Calu3 (cell line): Measurements from ENCODE around the gene FLG. TPM values are rescaled to one million over a fixed set of nuclear protein-coding genes. Genes with fewer than 3 reads are reported as not detected.

ENCODE experiments used
- Bru-seq: library from RNA; stranded (reverse); fragments of 400-500 nt; gene quantifications from one replicate; lab custom pipeline; 2021; lab: Mats Ljungman, UMichigan
- BruChase-seq, 2 experiments: library from RNA; stranded (reverse); fragments of 400-500 nt; gene quantifications; one replicate each; lab custom pipeline; 2021; lab: Mats Ljungman, UMichigan
- BruUV-seq: library from RNA; stranded (reverse); fragments of 400-500 nt; replicated peaks from 2 replicates; lab custom pipeline; 2021; lab: Mats Ljungman, UMichigan
- CTCF ChIA-PET: fragments of 300-600 bp; sonication (Branson Sonifier 250); formaldehyde crosslinking; loops from one replicate; lab custom pipeline; 2022; ENCODE audit warnings: antibody characterized with exemption; lab: Charles Lee
- DNase-seq: peaks from one replicate; pipeline ENCODE4 v3.0.0; 2022
- H3K27ac Mint-ChIP-seq: one replicate; pipeline ENCODE4 v1.8.0; 2022; ENCODE audit warnings: mixed read lengths; ENCODE audit not compliant: unreplicated experiment
- H3K27me3 Mint-ChIP-seq: one replicate; pipeline ENCODE4 v1.8.0; 2022; ENCODE audit warnings: mixed read lengths; ENCODE audit not compliant: unreplicated experiment
- H3K36me3 Mint-ChIP-seq: one replicate; pipeline ENCODE4 v1.8.0; 2022; ENCODE audit warnings: mild to moderate bottlenecking, moderate library complexity, mixed read lengths; ENCODE audit not compliant: insufficient read depth, unreplicated experiment
- H3K4me1 Mint-ChIP-seq: one replicate; pipeline ENCODE4 v1.8.0; 2022; ENCODE audit warnings: mild to moderate bottlenecking, low read depth, mixed read lengths; ENCODE audit not compliant: unreplicated experiment
- H3K4me3 Mint-ChIP-seq: one replicate; pipeline ENCODE4 v1.8.0; 2022; ENCODE audit warnings: mild to moderate bottlenecking, low read depth, moderate library complexity, mixed read lengths; ENCODE audit not compliant: unreplicated experiment
- H3K9me3 Mint-ChIP-seq: one replicate; pipeline ENCODE4 v1.8.0; 2022; ENCODE audit warnings: low read depth, mixed read lengths; ENCODE audit not compliant: unreplicated experiment
- CTCF ChIP-seq: fragments of 200-600 bp; IDR thresholded peaks from one replicate; pipeline ENCODE4 v1.8.0; 2022; ENCODE audit warnings: antibody characterized with exemption; ENCODE audit not compliant: unreplicated experiment
- intact Hi-C: fragments of 100-400 bp; cut with micrococcal nuclease; formaldehyde crosslinking; loops from one replicate; pipeline ENCODE4 v1.10.0; 2022; ENCODE audit not compliant: unreplicated experiment
- long read RNA-seq: library from polyadenylated mRNA; stranded (forward); transcript quantifications from one replicate; pipeline ENCODE4 v2.0.0, GENCODE V29; 2022
- total RNA-seq: library from RNA; stranded (reverse); gene quantifications from 2 replicates; pipeline ENCODE4 v1.2.3, GENCODE V29; 2022

The FLG gene
- total RNA-seq (not detected in 2 replicates), Bru-seq, nascent RNA (not detected), BruChase-seq, experiment 1, labeled RNA remaining after a 6-hour chase (not detected), BruChase-seq, experiment 2, labeled RNA remaining after a 2-hour chase (not detected)
- long read RNA-seq: 0 reads

GRCh38 chr1:152325111-152325510, at the start of gene FLG:
FLG (minus strand) TSS chr1:152325239; CDS start chr1:152315456, 9,783 bp downstream.
- Mint-ChIP-seq H3K36me3 (no peaks in the 10 kb centered on the region), H3K9me3 (no peaks in the 10 kb centered on the region), H3K27me3 (peaks cover 27% of the 10 kb centered on the region), H3K4me3 (no peak within 1 kb of the TSS), H3K4me1 (no peaks in the 10 kb centered on the region), H3K27ac (no peak within 1 kb of the TSS)
- CTCF ChIA-PET: no interaction called here
- no peak for TF ChIP-seq CTCF
- no TSS peak for BruUV-seq
- no peak for DNase-seq
- intact Hi-C loops: loop anchor here (10.0 kb wide), 1 partner anchor 50 kb away; no protein-coding TSS in a partner anchor

- Mint-ChIP-seq H3K27ac (no peak overlapping the region), H3K9me3 (peaks cover under 1% of the 10 kb centered on the region), H3K27me3 (peaks cover 70% of the 10 kb centered on the region), H3K4me3 (no peak overlapping the region), H3K36me3 (no peaks in the 10 kb centered on the region), H3K4me1 (no peaks in the 10 kb centered on the region)
- no peak for TF ChIP-seq CTCF
- intact Hi-C loops: no loop called here
- CTCF ChIA-PET: no interaction called here
- BruUV-seq: no TSS peak
- no peak for DNase-seq
Observed at GRCh38 chr1:152374451-152374850, 49.4 kb upstream of the FLG start.

GRCh38 chr1:152372672-152373071, 47.6 kb upstream of the FLG start:
- no TSS peak for BruUV-seq
- intact Hi-C loops: no loop called here
- TF ChIP-seq CTCF: no peak
- CTCF ChIA-PET: interaction anchor here (0.6 kb wide), 1 partner anchor 38 kb away, joined by 3 read pairs; no protein-coding TSS in a partner anchor
- no peak for DNase-seq
- Mint-ChIP-seq H3K9me3 (peaks cover 2% of the 10 kb centered on the region), H3K36me3 (no peaks in the 10 kb centered on the region), H3K4me1 (no peaks in the 10 kb centered on the region), H3K27ac (no peak overlapping the region), H3K27me3 (peaks cover 52% of the 10 kb centered on the region), H3K4me3 (no peak overlapping the region)

GRCh38 chr1:152367436-152367835, 42.4 kb upstream of the FLG start:
- H3K9me3 Mint-ChIP-seq: peaks cover 2% of the 10 kb centered on the region
- H3K4me3 Mint-ChIP-seq: no peak overlapping the region
- intact Hi-C loops: no loop called here
- H3K4me1 Mint-ChIP-seq: no peaks in the 10 kb centered on the region
- no TSS peak for BruUV-seq
- no peaks in the 10 kb centered on the region for H3K36me3 Mint-ChIP-seq
- no peak overlapping the region for H3K27ac Mint-ChIP-seq
- CTCF ChIA-PET: no interaction called here
- no peak for DNase-seq
- H3K27me3 Mint-ChIP-seq: peaks cover 63% of the 10 kb centered on the region
- TF ChIP-seq CTCF: no peak
